Liver (tissue), 9 donors: ENCODE results near the gene MLXIP. TPM values are rescaled to one million over a fixed set of nuclear protein-coding genes. Genes with fewer than 3 reads are reported as not detected.

Source experiments
- DNase-seq: peaks from one replicate; pipeline ENCODE4 v3.0.0-alpha.2; 2017; ENCODE audit warnings: low spot score
- H3K27ac ChIP-seq, 2 donors: one replicate each; pipeline ENCODE4 v1.7.0; 2013; ENCODE audit warnings: inconsistent platforms in 2 of 2, low read length in 2 of 2, control low read depth in 1 of 2, low read depth in 1 of 2, mild to moderate bottlenecking in 1 of 2
- H3K27me3 ChIP-seq, 4 donors: one replicate each; pipeline versions ENCODE4 v1.6.1 to v1.7.0; 2013; ENCODE audit warnings: low read length in 3 of 4, inconsistent platforms in 1 of 4, mild to moderate bottlenecking in 1 of 4, moderate library complexity in 1 of 4; ENCODE audit not compliant: control insufficient read depth in 4 of 4, insufficient read depth in 4 of 4
- H3K36me3 ChIP-seq, 4 donors: one replicate each; pipeline versions ENCODE4 v1.6.1 to v1.7.0; 2013; ENCODE audit warnings: low read length in 3 of 4, mild to moderate bottlenecking in 3 of 4, low read depth in 1 of 4, moderate library complexity in 1 of 4; ENCODE audit not compliant: control insufficient read depth in 4 of 4, insufficient read depth in 3 of 4
- H3K4me1 ChIP-seq, 4 donors: one replicate each; pipeline versions ENCODE4 v1.6.1 to v1.7.0; 2013; ENCODE audit warnings: low read length in 3 of 4, mild to moderate bottlenecking in 3 of 4, moderate library complexity in 1 of 4; ENCODE audit not compliant: control insufficient read depth in 4 of 4, insufficient read depth in 4 of 4
- H3K4me3 ChIP-seq, 3 donors: one replicate each; pipeline versions ENCODE4 v1.6.1 to v1.7.0; 2013; ENCODE audit warnings: low read length in 3 of 3, control low read depth in 1 of 3, low read depth in 1 of 3, mild to moderate bottlenecking in 1 of 3
- H3K9ac ChIP-seq, 2 donors: one replicate each; pipeline ENCODE4 v1.7.0; 2013; ENCODE audit warnings: low read length in 2 of 2, mild to moderate bottlenecking in 2 of 2, moderate library complexity in 2 of 2, control low read depth in 1 of 2, low read depth in 1 of 2
- H3K9me3 ChIP-seq, 4 donors: one replicate each; pipeline versions ENCODE4 v1.6.1 to v1.7.0; 2013; ENCODE audit warnings: low read length in 3 of 4; ENCODE audit not compliant: control insufficient read depth in 4 of 4
- EGR1 ChIP-seq, 2 donors: IDR thresholded peaks; 2 replicates each; pipeline ENCODE4 v1.6.1; 2016 to 2018; ENCODE audit warnings: antibody characterized with exemption in 2 of 2, low read depth in 2 of 2
- FOXA1 ChIP-seq: IDR thresholded peaks from 2 replicates; pipeline ENCODE4 v1.6.1; 2016; ENCODE audit warnings: antibody characterized with exemption
- FOXA2 ChIP-seq: IDR thresholded peaks from 2 replicates; pipeline ENCODE4 v1.6.1; 2016; ENCODE audit warnings: antibody characterized with exemption
- GABPA ChIP-seq, 2 donors: IDR thresholded peaks in 1 of 2; conservative IDR thresholded peaks in 1 of 2; 2 replicates each; pipeline ENCODE4 v1.6.1; 2016; ENCODE audit warnings: antibody characterized with exemption in 2 of 2, mild to moderate bottlenecking in 1 of 2, moderate library complexity in 1 of 2
- HNF4A ChIP-seq, 2 donors: conservative IDR thresholded peaks; 2 replicates each; pipeline ENCODE4 v1.6.1; 2016; ENCODE audit warnings: antibody characterized with exemption in 2 of 2, mild to moderate bottlenecking in 2 of 2
- HNF4G ChIP-seq: IDR thresholded peaks from 2 replicates; pipeline ENCODE4 v1.6.1; 2016; ENCODE audit warnings: antibody characterized with exemption
- NR2F2 ChIP-seq: IDR thresholded peaks from 2 replicates; pipeline ENCODE4 v1.6.1; 2016; ENCODE audit warnings: antibody characterized with exemption
- RAD21 ChIP-seq, 2 donors: IDR thresholded peaks; 2 replicates each; pipeline ENCODE4 v1.6.1; 2016; ENCODE audit warnings: antibody characterized with exemption in 2 of 2, mild to moderate bottlenecking in 2 of 2
- TAF1 ChIP-seq: conservative IDR thresholded peaks from 2 replicates; pipeline ENCODE4 v1.6.1; 2016; ENCODE audit warnings: antibody characterized with exemption, mild to moderate bottlenecking
- YY1 ChIP-seq: IDR thresholded peaks from 2 replicates; pipeline ENCODE4 v1.6.1; 2016; ENCODE audit warnings: antibody characterized with exemption, mild to moderate bottlenecking
- WGBS: extraction: QIAGEN DNeasy Blood & Tissue Kit; methylation state at CpG from one replicate; pipeline ENCODE4 v1.1.7; 2013; 5-methylcytosine and 5-hydroxymethylcytosine counted together
- polyA plus RNA-seq, 2 donors: library from polyadenylated mRNA; stranded (reverse) in 1 of 2; unstranded in 1 of 2; fragments of 200-250 nt in 1 of 2; fragments of >200 nt in 1 of 2; fragmentation: Nextera tagmentation in 1 of 2; extraction: Ambion mirVana in 1 of 2; gene quantifications; one replicate each; pipeline versions ENCODE4 v1.2.1 to v1.2.3, GENCODE V29; 2013 to 2015
- total RNA-seq, 2 donors: library from RNA; depleted of rRNA; stranded (reverse); fragments of >200 nt; gene quantifications; one replicate each; pipeline ENCODE4 v1.2.3, GENCODE V29; 2014
- TF ChIP-seq, protein P1 (sequence below): IDR thresholded peaks from 2 replicates; pipeline ENCODE4 v1.6.1; 2016; ENCODE audit warnings: antibody characterized with exemption
- TF ChIP-seq, protein P2 (sequence below): IDR thresholded peaks from 2 replicates; pipeline ENCODE4 v1.6.1; 2016; ENCODE audit warnings: antibody characterized with exemption
- TF ChIP-seq, protein P3 (sequence below): IDR thresholded peaks from 2 replicates; pipeline ENCODE4 v1.6.1; 2016; ENCODE audit warnings: antibody characterized with exemption, mild to moderate bottlenecking
- TF ChIP-seq, protein P4 (sequence below): IDR thresholded peaks from 2 replicates; pipeline ENCODE4 v1.6.1; 2016; ENCODE audit warnings: antibody characterized with exemption
- TF ChIP-seq, protein P5 (sequence below): fragments of 150-350 bp; IDR thresholded peaks from 2 replicates; pipeline ENCODE4 v1.5.1; 2017; ENCODE audit warnings: improper control_type of control experiment, low read depth, low read length; ENCODE audit not compliant: missing input control
- donor health status: healthy.
- donor health status: healthy.
- donor health status: healthy.
- donor health status: healthy.
- donor health status: healthy.

MLXIP gene
- total and polyA plus RNA-seq, 4 donors: 10.6 to 19.5 (median 11.0) TPM

DNA sequence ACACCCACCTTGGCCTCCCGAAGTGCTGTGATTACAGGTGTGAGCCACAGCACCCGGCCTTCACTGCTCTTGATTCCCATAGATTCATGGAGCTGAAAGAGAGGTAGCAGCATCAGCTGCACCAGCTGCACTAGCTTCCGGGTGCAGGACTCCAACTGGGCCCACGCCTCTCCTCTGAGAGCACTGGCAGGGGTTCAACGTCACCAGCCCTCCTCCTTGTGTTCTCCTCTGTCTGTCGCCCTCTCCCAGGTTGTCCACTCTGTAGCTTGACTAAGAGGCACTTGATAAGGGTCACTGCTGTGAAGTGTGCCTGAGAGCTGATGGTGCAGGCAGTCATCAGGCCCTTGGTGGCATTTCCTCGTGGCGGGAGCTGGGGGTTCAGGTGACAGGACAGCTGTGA lies 28.3 kb downstream of the MLXIP start (continued):
- TF ChIP-seq, protein P1, sequence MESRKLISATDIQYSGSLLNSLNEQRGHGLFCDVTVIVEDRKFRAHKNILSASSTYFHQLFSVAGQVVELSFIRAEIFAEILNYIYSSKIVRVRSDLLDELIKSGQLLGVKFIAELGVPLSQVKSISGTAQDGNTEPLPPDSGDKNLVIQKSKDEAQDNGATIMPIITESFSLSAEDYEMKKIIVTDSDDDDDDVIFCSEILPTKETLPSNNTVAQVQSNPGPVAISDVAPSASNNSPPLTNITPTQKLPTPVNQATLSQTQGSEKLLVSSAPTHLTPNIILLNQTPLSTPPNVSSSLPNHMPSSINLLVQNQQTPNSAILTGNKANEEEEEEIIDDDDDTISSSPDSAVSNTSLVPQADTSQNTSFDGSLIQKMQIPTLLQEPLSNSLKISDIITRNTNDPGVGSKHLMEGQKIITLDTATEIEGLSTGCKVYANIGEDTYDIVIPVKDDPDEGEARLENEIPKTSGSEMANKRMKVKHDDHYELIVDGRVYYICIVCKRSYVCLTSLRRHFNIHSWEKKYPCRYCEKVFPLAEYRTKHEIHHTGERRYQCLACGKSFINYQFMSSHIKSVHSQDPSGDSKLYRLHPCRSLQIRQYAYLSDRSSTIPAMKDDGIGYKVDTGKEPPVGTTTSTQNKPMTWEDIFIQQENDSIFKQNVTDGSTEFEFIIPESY: no peak

DNA sequence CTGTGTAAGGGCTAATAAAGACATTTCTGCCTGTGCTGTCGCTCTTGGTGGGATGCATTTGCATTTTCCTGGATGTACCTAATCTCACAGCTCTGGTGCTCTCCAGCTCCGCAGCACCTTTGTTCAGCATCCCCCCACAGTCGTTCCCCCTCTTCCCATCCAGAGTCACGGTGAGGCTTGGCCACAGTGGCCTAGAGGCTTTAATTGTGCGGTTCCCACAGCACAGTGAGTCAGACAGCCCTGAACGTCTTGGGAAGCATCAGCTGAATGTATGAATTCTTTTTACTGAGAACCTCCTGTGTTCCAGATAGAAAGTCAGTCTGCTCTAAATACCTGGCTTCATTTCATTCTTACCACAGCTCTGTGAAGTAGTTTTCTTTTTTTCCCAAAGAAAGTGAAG lies 28.7 kb downstream of the MLXIP start:
- no peak overlapping the region for H3K27ac ChIP-seq
- no peaks in the 10 kb centered on the region for H3K9me3 ChIP-seq
- H3K36me3 ChIP-seq: no peaks in the 10 kb centered on the region
- no peak overlapping the region for H3K9ac ChIP-seq
- no peak for DNase-seq
- no peak overlapping the region for H3K4me3 ChIP-seq
- WGBS: 87% methylated on average over 6 of the region's 6 CpGs
- no peaks in the 10 kb centered on the region for H3K27me3 ChIP-seq
- no peak for TF ChIP-seq YY1
- TF ChIP-seq, protein P2, sequence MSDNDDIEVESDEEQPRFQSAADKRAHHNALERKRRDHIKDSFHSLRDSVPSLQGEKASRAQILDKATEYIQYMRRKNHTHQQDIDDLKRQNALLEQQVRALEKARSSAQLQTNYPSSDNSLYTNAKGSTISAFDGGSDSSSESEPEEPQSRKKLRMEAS: no peak
- TF ChIP-seq, protein P3, sequence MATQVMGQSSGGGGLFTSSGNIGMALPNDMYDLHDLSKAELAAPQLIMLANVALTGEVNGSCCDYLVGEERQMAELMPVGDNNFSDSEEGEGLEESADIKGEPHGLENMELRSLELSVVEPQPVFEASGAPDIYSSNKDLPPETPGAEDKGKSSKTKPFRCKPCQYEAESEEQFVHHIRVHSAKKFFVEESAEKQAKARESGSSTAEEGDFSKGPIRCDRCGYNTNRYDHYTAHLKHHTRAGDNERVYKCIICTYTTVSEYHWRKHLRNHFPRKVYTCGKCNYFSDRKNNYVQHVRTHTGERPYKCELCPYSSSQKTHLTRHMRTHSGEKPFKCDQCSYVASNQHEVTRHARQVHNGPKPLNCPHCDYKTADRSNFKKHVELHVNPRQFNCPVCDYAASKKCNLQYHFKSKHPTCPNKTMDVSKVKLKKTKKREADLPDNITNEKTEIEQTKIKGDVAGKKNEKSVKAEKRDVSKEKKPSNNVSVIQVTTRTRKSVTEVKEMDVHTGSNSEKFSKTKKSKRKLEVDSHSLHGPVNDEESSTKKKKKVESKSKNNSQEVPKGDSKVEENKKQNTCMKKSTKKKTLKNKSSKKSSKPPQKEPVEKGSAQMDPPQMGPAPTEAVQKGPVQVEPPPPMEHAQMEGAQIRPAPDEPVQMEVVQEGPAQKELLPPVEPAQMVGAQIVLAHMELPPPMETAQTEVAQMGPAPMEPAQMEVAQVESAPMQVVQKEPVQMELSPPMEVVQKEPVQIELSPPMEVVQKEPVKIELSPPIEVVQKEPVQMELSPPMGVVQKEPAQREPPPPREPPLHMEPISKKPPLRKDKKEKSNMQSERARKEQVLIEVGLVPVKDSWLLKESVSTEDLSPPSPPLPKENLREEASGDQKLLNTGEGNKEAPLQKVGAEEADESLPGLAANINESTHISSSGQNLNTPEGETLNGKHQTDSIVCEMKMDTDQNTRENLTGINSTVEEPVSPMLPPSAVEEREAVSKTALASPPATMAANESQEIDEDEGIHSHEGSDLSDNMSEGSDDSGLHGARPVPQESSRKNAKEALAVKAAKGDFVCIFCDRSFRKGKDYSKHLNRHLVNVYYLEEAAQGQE: no peak
- TF ChIP-seq, protein P4, sequence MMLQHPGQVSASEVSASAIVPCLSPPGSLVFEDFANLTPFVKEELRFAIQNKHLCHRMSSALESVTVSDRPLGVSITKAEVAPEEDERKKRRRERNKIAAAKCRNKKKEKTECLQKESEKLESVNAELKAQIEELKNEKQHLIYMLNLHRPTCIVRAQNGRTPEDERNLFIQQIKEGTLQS: no peak
- no peak for TF ChIP-seq RAD21 (IDR thresholded peaks at IDR 0.05)
- TF ChIP-seq TAF1: no peak
- TF ChIP-seq FOXA2: no peak
- TF ChIP-seq, protein P5, sequence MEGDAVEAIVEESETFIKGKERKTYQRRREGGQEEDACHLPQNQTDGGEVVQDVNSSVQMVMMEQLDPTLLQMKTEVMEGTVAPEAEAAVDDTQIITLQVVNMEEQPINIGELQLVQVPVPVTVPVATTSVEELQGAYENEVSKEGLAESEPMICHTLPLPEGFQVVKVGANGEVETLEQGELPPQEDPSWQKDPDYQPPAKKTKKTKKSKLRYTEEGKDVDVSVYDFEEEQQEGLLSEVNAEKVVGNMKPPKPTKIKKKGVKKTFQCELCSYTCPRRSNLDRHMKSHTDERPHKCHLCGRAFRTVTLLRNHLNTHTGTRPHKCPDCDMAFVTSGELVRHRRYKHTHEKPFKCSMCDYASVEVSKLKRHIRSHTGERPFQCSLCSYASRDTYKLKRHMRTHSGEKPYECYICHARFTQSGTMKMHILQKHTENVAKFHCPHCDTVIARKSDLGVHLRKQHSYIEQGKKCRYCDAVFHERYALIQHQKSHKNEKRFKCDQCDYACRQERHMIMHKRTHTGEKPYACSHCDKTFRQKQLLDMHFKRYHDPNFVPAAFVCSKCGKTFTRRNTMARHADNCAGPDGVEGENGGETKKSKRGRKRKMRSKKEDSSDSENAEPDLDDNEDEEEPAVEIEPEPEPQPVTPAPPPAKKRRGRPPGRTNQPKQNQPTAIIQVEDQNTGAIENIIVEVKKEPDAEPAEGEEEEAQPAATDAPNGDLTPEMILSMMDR: no peak
- no peak for TF ChIP-seq NR2F2
- no peak for TF ChIP-seq HNF4A (conservative IDR thresholded peaks at IDR 0.05)
- no peak for TF ChIP-seq EGR1 (IDR thresholded peaks at IDR 0.05; ENCODE audit: low read depth in 2 of 2)
- TF ChIP-seq, protein P1: no peak
- TF ChIP-seq FOXA1: no peak
- no peak for TF ChIP-seq HNF4G
- TF ChIP-seq GABPA (IDR thresholded peaks at IDR 0.05 in 1 of 2, conservative IDR thresholded peaks at IDR 0.05 in 1 of 2): no peak
- peaks cover 0 to 17% (median 4%) of the 10 kb centered on the region in 4 donors for H3K4me1 ChIP-seq
